ENCODE results near the gene DUSP23.

DUSP23 gene

GRCh38 chr1:159798893-159799292, 18.1 kb downstream of the DUSP23 start:
- TF ChIP-seq CTCF (IDR thresholded peaks at IDR 0.05) = peak; percentile 46
- no peak for DNase-seq (ENCODE audit: low spot score)
- Histone ChIP-seq H3K27ac (no peak overlapping the region), H3K4me3 (no peak overlapping the region)

GRCh38 chr1:159799446-159799985, 18.8 kb downstream of the DUSP23 start:
- no peak overlapping the region for H3K27ac ChIP-seq
- no peak overlapping the region for H3K4me3 ChIP-seq
- DNase-seq (ENCODE audit: low spot score) = no peak
- TF ChIP-seq CTCF (IDR thresholded peaks at IDR 0.05) = no peak

GRCh38 chr1:159800177-159800930, 19.6 kb downstream of the DUSP23 start:
- Histone ChIP-seq H3K4me3 (no peak overlapping the region), H3K27ac (no peak overlapping the region)
- no peak for DNase-seq (ENCODE audit: low spot score)
- TF ChIP-seq CTCF (IDR thresholded peaks at IDR 0.05) = no peak

- no peak for DNase-seq (ENCODE audit: low spot score)
- Histone ChIP-seq H3K4me3 (no peak within 1 kb of the TSS), H3K27ac (no peak within 1 kb of the TSS)
- TF ChIP-seq CTCF (IDR thresholded peaks at IDR 0.05) = no peak
These were observed 21.3 kb downstream of the DUSP23 start, which contains the start of gene FCRL6 for GRCh38 chr1:159802111-159802510. Gene FCRL6, plus strand, starts transcription at chr1:159802360. Its CDS starts 65 bp downstream, at chr1:159802425.

- Histone ChIP-seq H3K27ac (no peak overlapping the region), H3K4me3 (no peak overlapping the region)
- TF ChIP-seq CTCF (IDR thresholded peaks at IDR 0.05) = no peak
- DNase-seq (ENCODE audit: low spot score) = no peak
These were observed 23.4 kb downstream of the DUSP23 start for GRCh38 chr1:159803956-159804689.

GRCh38 chr1:159804924-159805323, 24.2 kb downstream of the DUSP23 start:
- no peak overlapping the region for H3K27ac ChIP-seq
- no peak for TF ChIP-seq CTCF (IDR thresholded peaks at IDR 0.05)
- DNase-seq (ENCODE audit: low spot score) = no peak
- no peak overlapping the region for H3K4me3 ChIP-seq

All from coronary artery (tissue), 2 donors.